K562 (cell line): ENCODE results near the gene ZNF366. TPM values are rescaled to one million over a fixed set of nuclear protein-coding genes. Genes with fewer than 3 reads are reported as not detected.

ENCODE experiments used
- ATAC-seq: fragments of 200-7000 bp; cut with Tn5 transposase; 3 replicates; pipeline ENCODE4 v1.9.1; 2020; ENCODE audit warnings: moderate library complexity
- BruUV-seq: library from RNA; stranded (reverse); fragments of 400-500 nt; replicated peaks from 2 replicates; lab custom pipeline; 2021; lab: Mats Ljungman, UMichigan
- CTCF ChIA-PET: fragments of 300-600 bp; formaldehyde crosslinking; extraction: SDS; loops from one replicate; lab custom pipeline; 2021; ENCODE audit warnings: low intra/inter-chr PET ratio; lab: Yijun Ruan, JAX
- POLR2A ChIA-PET: fragments of 300-600, 350-650 bp; sonication (Branson Sonifier 250); formaldehyde crosslinking; extraction: SDS; loops from one replicate; lab custom pipeline; 2021; ENCODE audit warnings: antibody characterized with exemption, inconsistent platforms; lab: Yijun Ruan, JAX
- DNase-seq, 4 experiments: peaks; one replicate each; pipeline versions ENCODE4 v3.0.0 to v3.0.0-alpha.2; 2011 to 2018; ENCODE audit warnings: low spot score in 3 of 4, mixed read lengths in 3 of 4; ENCODE audit errors: extremely low read depth in 1 of 4
- FAIRE-seq: peaks from 2 replicates; lab custom pipeline; 2011; peaks lifted over from hg19 to GRCh38; lab: Jason Lieb, UNC
- H2AFZ ChIP-seq: 2 replicates; pipeline ENCODE4 v1.6.0; 2011; ENCODE audit warnings: low read depth, low read length, control low read depth, inconsistent platforms
- H3K27ac ChIP-seq: fragments of 200-600 bp; 3 replicates; pipeline ENCODE4 v1.8.0; 2011; ENCODE audit warnings: low read depth, mild to moderate bottlenecking, control low read depth, inconsistent platforms, low read length, moderate library complexity, mixed read lengths; ENCODE audit errors: extremely low read depth
- H3K27me3 ChIP-seq, 2 experiments: fragments of 300-600 bp in 1 of 2; 2 replicates in 1 of 2; 3 replicates in 1 of 2; pipeline versions ENCODE4 v1.6.0 to v1.8.0; 2011; ENCODE audit warnings: inconsistent platforms in 2 of 2, low read length in 2 of 2, mild to moderate bottlenecking in 1 of 2, mixed read lengths in 1 of 2, moderate library complexity in 1 of 2; ENCODE audit not compliant: control insufficient read depth in 2 of 2, insufficient read depth in 2 of 2
- H3K36me3 ChIP-seq: fragments of 300-600 bp; 3 replicates; pipeline ENCODE4 v1.8.0; 2011; ENCODE audit warnings: mild to moderate bottlenecking, low read length, inconsistent platforms; ENCODE audit not compliant: control insufficient read depth, insufficient read depth
- H3K4me1 ChIP-seq, 2 experiments: fragments of 200-600 bp in 1 of 2; replicated peaks in 1 of 2; 2 replicates in 1 of 2; 3 replicates in 1 of 2; pipeline versions ENCODE4 v1.5.1 to v1.8.0; 2011; ENCODE audit warnings: inconsistent platforms in 2 of 2, low read length in 2 of 2, mild to moderate bottlenecking in 1 of 2, mixed read lengths in 1 of 2, moderate library complexity in 1 of 2; ENCODE audit not compliant: control insufficient read depth in 2 of 2, insufficient read depth in 2 of 2
- H3K4me2 ChIP-seq: 2 replicates; pipeline ENCODE4 v1.6.1; 2011; ENCODE audit warnings: low read length, control low read depth, inconsistent platforms, mixed read lengths; ENCODE audit not compliant: insufficient read depth
- H3K4me3 ChIP-seq: fragments of 200-600 bp; sonication (generic), shearing (Covaris generic); 2 replicates; pipeline ENCODE4 v1.5.1; 2016; ENCODE audit warnings: control low read depth, inconsistent platforms
- H3K79me2 ChIP-seq: fragments of 200-600 bp; 3 replicates; pipeline ENCODE4 v1.8.0; 2011; ENCODE audit warnings: low read length, inconsistent platforms; ENCODE audit not compliant: control insufficient read depth, insufficient read depth
- H3K9ac ChIP-seq, 2 experiments: 2 replicates each; pipeline versions ENCODE4 v1.6.0 to v1.6.1; 2011; ENCODE audit warnings: low read depth in 2 of 2, low read length in 2 of 2, control low read depth in 1 of 2, inconsistent platforms in 1 of 2, mild to moderate bottlenecking in 1 of 2, mixed read lengths in 1 of 2; ENCODE audit not compliant: insufficient read depth in 1 of 2
- H3K9me1 ChIP-seq: one replicate; pipeline ENCODE4 v1.6.0; 2011; ENCODE audit warnings: inconsistent platforms, mild to moderate bottlenecking, low read length, moderate library complexity; ENCODE audit not compliant: control insufficient read depth, insufficient read depth
- H3K9me3 ChIP-seq: replicated peaks from 2 replicates; pipeline ENCODE4 v1.5.1; 2011; ENCODE audit warnings: low read depth, low read length, inconsistent platforms; ENCODE audit not compliant: control insufficient read depth, insufficient read depth
- H4K20me1 ChIP-seq: replicated peaks from 2 replicates; pipeline ENCODE4 v1.6.1; 2011; ENCODE audit warnings: low read length, inconsistent platforms, mixed read lengths; ENCODE audit not compliant: control insufficient read depth, insufficient read depth
- CHD2 ChIP-seq: IDR thresholded peaks from 2 replicates; pipeline ENCODE4 v1.6.1; 2011; ENCODE audit warnings: low read depth, low read length
- CREM ChIP-seq: IDR thresholded peaks from 2 replicates; pipeline ENCODE4 v1.6.1; 2014; ENCODE audit warnings: antibody characterized with exemption, low read depth
- HEY1 ChIP-seq: fragments of 250-450 bp; sonication (Bioruptor Pico); IDR thresholded peaks from 2 replicates; pipeline ENCODE4 v1.5.0; 2020; ENCODE audit warnings: mild to moderate bottlenecking, moderate library complexity, borderline replicate concordance
- NR2F6 ChIP-seq: fragments of 450-650 bp; formaldehyde crosslinking; IDR thresholded peaks from 2 replicates; pipeline ENCODE4 v1.4.0; 2020; ENCODE audit warnings: mild to moderate bottlenecking
- PYGO2 ChIP-seq: fragments of 450-650 bp; IDR thresholded peaks from 2 replicates; pipeline ENCODE4 v1.6.1; 2016; ENCODE audit warnings: mild to moderate bottlenecking, missing genetic modification characterization, moderate library complexity, missing compliant biosample characterization
- RBM15 ChIP-seq: fragments of 200-400 bp; formaldehyde crosslinking; IDR thresholded peaks from 2 replicates; pipeline ENCODE4 v1.6.1; 2018; ENCODE audit warnings: mild to moderate bottlenecking, low read length, moderate library complexity; ENCODE audit not compliant: insufficient read depth
- RBM22 ChIP-seq: fragments of 200-400 bp; formaldehyde crosslinking; IDR thresholded peaks from 2 replicates; pipeline ENCODE4 v1.6.1; 2018; ENCODE audit warnings: low read length, low read depth; ENCODE audit not compliant: poor library complexity, severe bottlenecking
- RFX1 ChIP-seq: fragments of 450-650 bp; IDR thresholded peaks from 2 replicates; pipeline ENCODE4 v1.6.1; 2016; ENCODE audit warnings: mild to moderate bottlenecking, moderate library complexity
- ZNF124 ChIP-seq: sonication (generic); formaldehyde crosslinking; IDR thresholded peaks from 2 replicates; pipeline ENCODE4 v1.8.1; 2022; ENCODE audit warnings: missing genetic modification reagents
- ZNF3 ChIP-seq: fragments of 250-450 bp; sonication (Bioruptor Pico); IDR thresholded peaks from 2 replicates; pipeline ENCODE4 v1.5.0; 2021; ENCODE audit warnings: mild to moderate bottlenecking, moderate library complexity
- ZNF551 ChIP-seq: fragments of 250-450 bp; sonication (Bioruptor Pico); IDR thresholded peaks from 2 replicates; pipeline ENCODE4 v1.5.0; 2021; ENCODE audit warnings: mild to moderate bottlenecking, moderate library complexity
- in situ Hi-C: fragments of 300-500 bp; cut with MboI; formaldehyde crosslinking; loops from 4 replicates; pipeline ENCODE4 v1.15.0; 2018; ENCODE audit warnings: inconsistent platforms, mixed read lengths
- intact Hi-C: fragments of 100-400 bp; cut with micrococcal nuclease; formaldehyde crosslinking; loops from 2 replicates; pipeline ENCODE4 v1.14.2; 2022
- polyA plus RNA-seq, 8 experiments: library from polyadenylated mRNA; depleted of rRNA in 4 of 8; stranded (reverse) in 5 of 8; unstranded in 3 of 8; fragments of >200 nt; fragmentation: Nextera tagmentation in 2 of 8; fragmentation: Illumina TruSeq in 1 of 8; extraction: Ambion mirVana in 2 of 8; extraction: Trizol in 1 of 8; gene quantifications; 2 replicates each; pipeline versions ENCODE4 v1.2.1 to v1.2.3, GENCODE V29; 2011 to 2014; ENCODE audit warnings: inconsistent platforms in 1 of 8, missing spikeins in 1 of 8
- total RNA-seq, 7 experiments: library from RNA; depleted of rRNA in 6 of 7; stranded (reverse); fragments of >200 nt in 6 of 7; fragmentation: Illumina TruSeq in 2 of 7; extraction: Trizol in 2 of 7; gene quantifications; 2 replicates each; pipeline versions ENCODE4 v1.2.1 to v1.2.3, GENCODE V29; 2011 to 2021; ENCODE audit warnings: low replicate concordance in 1 of 7
- TF ChIP-seq, protein P1 (sequence below): sonication (generic); formaldehyde crosslinking; IDR thresholded peaks from 2 replicates; pipeline ENCODE4 v1.8.1; 2023; ENCODE audit warnings: missing genetic modification reagents, mild to moderate bottlenecking, borderline replicate concordance
- TF ChIP-seq, protein P2 (sequence below), 3 experiments: fragments of 200-800 bp in 1 of 3; sonication (Bioruptor generic) in 1 of 3; sonication (generic) in 1 of 3; formaldehyde crosslinking in 1 of 3; IDR thresholded peaks; 2 replicates each; pipeline versions ENCODE4 v1.6.1 to v1.8.0; 2016 to 2022; ENCODE audit warnings: mild to moderate bottlenecking in 2 of 3, missing compliant biosample characterization in 2 of 3, missing genetic modification characterization in 2 of 3, missing genetic modification reagents in 1 of 3
- TF ChIP-seq, protein P3 (sequence below): fragments of 200-800 bp; sonication (Bioruptor generic); IDR thresholded peaks from 2 replicates; pipeline ENCODE4 v1.6.1; 2017; ENCODE audit warnings: missing genetic modification characterization, missing compliant biosample characterization

The ZNF366 gene
- total and polyA plus RNA-seq, 9 of the 15 experiments (the other 6 are each of a cell fraction or from before 2014, with no cell fraction given) = not detected

DNA sequence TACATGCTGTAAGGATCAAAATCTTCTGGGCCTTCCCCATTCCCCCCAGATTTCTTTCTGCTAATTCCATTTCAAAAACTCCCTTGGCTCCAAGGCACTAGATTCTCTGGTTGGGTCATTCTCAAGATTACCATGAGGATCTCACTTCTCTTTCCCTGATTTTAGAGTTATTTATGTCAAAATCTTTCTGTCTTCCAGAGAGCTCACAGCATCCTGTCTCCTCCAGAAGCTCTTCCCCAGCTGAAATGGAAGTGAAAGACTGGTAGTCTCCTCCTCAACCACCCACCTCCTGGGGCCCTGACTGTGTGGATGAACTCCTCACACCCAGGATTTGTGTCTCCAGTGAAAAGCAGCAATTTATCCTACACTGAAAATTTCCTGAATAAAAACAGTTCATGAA lies 11.9 kb upstream of the ZNF366 start:
- DNase-seq (no peak), FAIRE-seq (no peak), ATAC-seq (no peak)
- Histone ChIP-seq H3K79me2 (no peaks in the 10 kb centered on the region), H3K4me2 (no peak overlapping the region), H3K36me3 (no peaks in the 10 kb centered on the region), H4K20me1 (no peaks in the 10 kb centered on the region), H3K9me3 (no peaks in the 10 kb centered on the region; the same call in 1 of the 2 replicates), H3K27ac (no peak overlapping the region), H3K9me1 (no peaks in the 10 kb centered on the region), H2AFZ (no peak overlapping the region), H3K4me1 (no peaks in the 10 kb centered on the region; a peak in 1 of 5 replicates), H3K9ac (no peak overlapping the region), H3K4me3 (no peak overlapping the region), H3K27me3 (no peaks in the 10 kb centered on the region)
- intact Hi-C loops = no loop called here
- in situ Hi-C loops = no loop called here
- BruUV-seq = no TSS peak
- TF ChIP-seq PYGO2 (tag) (no peak), RBM15 (no peak), CREM (no peak), HEY1 (CRISPR knock-in tag) (no peak), NR2F6 (CRISPR knock-in tag) (no peak), ZNF3 (CRISPR knock-in tag) (no peak), ZNF551 (no peak), RBM22 (no peak), ZNF124 (no peak), RFX1 (no peak), CHD2 (no peak)
- TF ChIP-seq, protein P1, sequence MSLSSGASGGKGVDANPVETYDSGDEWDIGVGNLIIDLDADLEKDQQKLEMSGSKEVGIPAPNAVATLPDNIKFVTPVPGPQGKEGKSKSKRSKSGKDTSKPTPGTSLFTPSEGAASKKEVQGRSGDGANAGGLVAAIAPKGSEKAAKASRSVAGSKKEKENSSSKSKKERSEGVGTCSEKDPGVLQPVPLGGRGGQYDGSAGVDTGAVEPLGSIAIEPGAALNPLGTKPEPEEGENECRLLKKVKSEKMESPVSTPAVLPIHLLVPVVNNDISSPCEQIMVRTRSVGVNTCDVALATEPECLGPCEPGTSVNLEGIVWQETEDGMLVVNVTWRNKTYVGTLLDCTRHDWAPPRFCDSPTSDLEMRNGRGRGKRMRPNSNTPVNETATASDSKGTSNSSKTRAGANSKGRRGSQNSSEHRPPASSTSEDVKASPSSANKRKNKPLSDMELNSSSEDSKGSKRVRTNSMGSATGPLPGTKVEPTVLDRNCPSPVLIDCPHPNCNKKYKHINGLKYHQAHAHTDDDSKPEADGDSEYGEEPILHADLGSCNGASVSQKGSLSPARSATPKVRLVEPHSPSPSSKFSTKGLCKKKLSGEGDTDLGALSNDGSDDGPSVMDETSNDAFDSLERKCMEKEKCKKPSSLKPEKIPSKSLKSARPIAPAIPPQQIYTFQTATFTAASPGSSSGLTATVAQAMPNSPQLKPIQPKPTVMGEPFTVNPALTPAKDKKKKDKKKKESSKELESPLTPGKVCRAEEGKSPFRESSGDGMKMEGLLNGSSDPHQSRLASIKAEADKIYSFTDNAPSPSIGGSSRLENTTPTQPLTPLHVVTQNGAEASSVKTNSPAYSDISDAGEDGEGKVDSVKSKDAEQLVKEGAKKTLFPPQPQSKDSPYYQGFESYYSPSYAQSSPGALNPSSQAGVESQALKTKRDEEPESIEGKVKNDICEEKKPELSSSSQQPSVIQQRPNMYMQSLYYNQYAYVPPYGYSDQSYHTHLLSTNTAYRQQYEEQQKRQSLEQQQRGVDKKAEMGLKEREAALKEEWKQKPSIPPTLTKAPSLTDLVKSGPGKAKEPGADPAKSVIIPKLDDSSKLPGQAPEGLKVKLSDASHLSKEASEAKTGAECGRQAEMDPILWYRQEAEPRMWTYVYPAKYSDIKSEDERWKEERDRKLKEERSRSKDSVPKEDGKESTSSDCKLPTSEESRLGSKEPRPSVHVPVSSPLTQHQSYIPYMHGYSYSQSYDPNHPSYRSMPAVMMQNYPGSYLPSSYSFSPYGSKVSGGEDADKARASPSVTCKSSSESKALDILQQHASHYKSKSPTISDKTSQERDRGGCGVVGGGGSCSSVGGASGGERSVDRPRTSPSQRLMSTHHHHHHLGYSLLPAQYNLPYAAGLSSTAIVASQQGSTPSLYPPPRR = no peak
- TF ChIP-seq, protein P2, sequence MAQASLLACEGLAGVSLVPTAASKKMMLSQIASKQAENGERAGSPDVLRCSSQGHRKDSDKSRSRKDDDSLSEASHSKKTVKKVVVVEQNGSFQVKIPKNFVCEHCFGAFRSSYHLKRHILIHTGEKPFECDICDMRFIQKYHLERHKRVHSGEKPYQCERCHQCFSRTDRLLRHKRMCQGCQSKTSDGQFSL (CRISPR knock-in tag; IDR thresholded peaks at IDR 0.05) = no peak
- TF ChIP-seq, protein P2 (tag; IDR thresholded peaks at IDR 0.05) = no peak
- TF ChIP-seq, protein P3, sequence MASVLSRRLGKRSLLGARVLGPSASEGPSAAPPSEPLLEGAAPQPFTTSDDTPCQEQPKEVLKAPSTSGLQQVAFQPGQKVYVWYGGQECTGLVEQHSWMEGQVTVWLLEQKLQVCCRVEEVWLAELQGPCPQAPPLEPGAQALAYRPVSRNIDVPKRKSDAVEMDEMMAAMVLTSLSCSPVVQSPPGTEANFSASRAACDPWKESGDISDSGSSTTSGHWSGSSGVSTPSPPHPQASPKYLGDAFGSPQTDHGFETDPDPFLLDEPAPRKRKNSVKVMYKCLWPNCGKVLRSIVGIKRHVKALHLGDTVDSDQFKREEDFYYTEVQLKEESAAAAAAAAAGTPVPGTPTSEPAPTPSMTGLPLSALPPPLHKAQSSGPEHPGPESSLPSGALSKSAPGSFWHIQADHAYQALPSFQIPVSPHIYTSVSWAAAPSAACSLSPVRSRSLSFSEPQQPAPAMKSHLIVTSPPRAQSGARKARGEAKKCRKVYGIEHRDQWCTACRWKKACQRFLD = no peak
- ChIA-PET POLR2A (no interaction called here), CTCF (no interaction called here)
